Panc1 (cell line): Measurements from ENCODE around the gene JPH4. TPM values are rescaled to one million over a fixed set of nuclear protein-coding genes. Genes with fewer than 3 reads are reported as not detected.

Experiments
- total RNA-seq: library from RNA; stranded (reverse); gene quantifications from one replicate; pipeline ENCODE4 v1.2.1, GENCODE V29; 2021; ENCODE audit not compliant: unreplicated experiment

The JPH4 gene
- total RNA-seq, 1 experiment from 2014 or later: 0.05 TPM

Other genes starting within 250 kb of the JPH4 start
- 3.2 TPM for gene SLC22A17, start 225.9 kb downstream of the JPH4 start, total RNA-seq
- gene EFS, start 213.6 kb downstream of the JPH4 start, total RNA-seq: not detected
- gene IL25, start 206.0 kb downstream of the JPH4 start, total RNA-seq: not detected
- gene CMTM5, start 201.7 kb downstream of the JPH4 start, total RNA-seq: not detected
- not detected for gene MYH6, start 170.5 kb downstream of the JPH4 start, total RNA-seq
- not detected for gene MYH7, start 143.1 kb downstream of the JPH4 start, total RNA-seq
- gene NGDN, start 109.1 kb downstream of the JPH4 start, total RNA-seq: 24.7 TPM
- 2.4 TPM for gene ZFHX2, start 27.0 kb downstream of the JPH4 start, total RNA-seq
- gene THTPA, start 22.5 kb downstream of the JPH4 start, total RNA-seq: 13.3 TPM
- gene AP1G2, start 11.0 kb downstream of the JPH4 start, total RNA-seq: 61.6 TPM
- gene DHRS2, start 57.6 kb upstream of the JPH4 start, total RNA-seq: 1.0 TPM